HUES6 (cell line): ENCODE data around the gene SLC49A3.
"Not testable (repeated sequence)": the region's sequence is repeated elsewhere in the genome, so short reads cannot be mapped to it uniquely, and the experiment has no call there.

Experiments used
- H3K27ac ChIP-seq: 2 replicates; pipeline ENCODE4 v1.7.0; 2013; ENCODE audit warnings: low read depth, mild to moderate bottlenecking, low read length, inconsistent platforms
- H3K27me3 ChIP-seq: 2 replicates; pipeline ENCODE4 v1.6.1; 2013; ENCODE audit warnings: low read length; ENCODE audit not compliant: control insufficient read depth, insufficient read depth
- H3K36me3 ChIP-seq: 2 replicates; pipeline ENCODE4 v1.6.1; 2013; ENCODE audit warnings: low read length; ENCODE audit not compliant: control insufficient read depth, insufficient read depth
- H3K4me1 ChIP-seq: 2 replicates; pipeline ENCODE4 v1.6.1; 2013; ENCODE audit warnings: low read length; ENCODE audit not compliant: control insufficient read depth, insufficient read depth
- H3K4me3 ChIP-seq: 2 replicates; pipeline ENCODE4 v1.5.1; 2013; ENCODE audit warnings: low read depth, low read length
- H3K9ac ChIP-seq: one replicate; pipeline ENCODE4 v1.6.1; 2013; ENCODE audit warnings: mild to moderate bottlenecking, low read length
- H3K9me3 ChIP-seq: 2 replicates; pipeline ENCODE4 v1.6.1; 2013; ENCODE audit warnings: low read depth, low read length; ENCODE audit not compliant: control insufficient read depth, insufficient read depth

Gene SLC49A3

DNA sequence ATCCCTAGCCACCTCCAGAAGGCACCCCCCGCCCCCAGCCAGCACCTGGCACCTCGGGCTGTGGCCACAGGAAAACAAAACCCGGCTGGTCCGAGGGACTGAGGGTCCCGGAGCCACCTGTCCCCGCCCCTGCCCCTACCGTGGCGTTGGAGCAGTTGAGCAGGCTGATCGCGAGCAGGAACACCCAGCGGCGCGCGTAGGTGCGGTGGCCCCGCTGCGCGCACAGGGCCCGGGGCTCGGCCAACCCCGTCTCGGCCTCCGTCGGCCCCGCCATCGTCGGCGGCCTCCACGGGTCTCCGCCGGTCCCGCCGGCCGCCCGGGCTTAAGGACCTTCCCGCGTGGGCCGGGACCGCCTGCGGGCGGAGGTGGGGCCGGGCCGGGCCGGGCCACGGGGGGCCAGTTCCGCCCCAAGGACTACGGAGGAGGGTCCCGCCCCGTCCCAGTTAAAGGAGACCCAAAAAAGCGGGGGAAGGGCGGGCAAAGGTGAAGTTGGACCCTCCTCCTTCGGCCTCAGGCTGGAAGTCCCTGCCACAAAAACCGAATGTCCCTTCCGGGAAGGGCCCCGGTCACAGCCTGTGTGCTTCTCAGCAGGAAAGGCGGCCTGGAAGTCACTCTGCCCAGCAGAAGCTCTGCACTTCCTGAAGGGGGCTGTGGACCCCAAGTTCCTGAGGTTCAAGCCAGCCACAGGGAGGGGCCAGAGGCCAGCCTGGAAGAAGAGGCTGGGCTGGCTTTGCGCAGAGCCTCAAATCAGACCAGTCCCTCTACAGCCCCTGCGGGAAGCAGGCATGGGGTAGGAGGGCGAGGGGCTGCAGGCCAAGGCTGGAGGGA is at the start of gene SLC49A3:
TSS of gene SLC49A3 (minus strand) at position 298 of the 828 bp plus-strand sequence. CDS start at position 274, 24 bp downstream.
- H3K9ac ChIP-seq, result peak within 1 kb of the TSS; percentile 64
- peak within 1 kb of the TSS; percentile 63 for H3K4me3 ChIP-seq
- no peaks in the 10 kb centered on the region for H3K9me3 ChIP-seq
- peaks cover 39% of the 10 kb centered on the region for H3K4me1 ChIP-seq
- H3K27me3 ChIP-seq, result no peaks in the 10 kb centered on the region
- no peaks in the 10 kb centered on the region for H3K36me3 ChIP-seq
- H3K27ac ChIP-seq, result peak within 1 kb of the TSS; percentile 48; the same call in 1 of the 2 replicates

DNA sequence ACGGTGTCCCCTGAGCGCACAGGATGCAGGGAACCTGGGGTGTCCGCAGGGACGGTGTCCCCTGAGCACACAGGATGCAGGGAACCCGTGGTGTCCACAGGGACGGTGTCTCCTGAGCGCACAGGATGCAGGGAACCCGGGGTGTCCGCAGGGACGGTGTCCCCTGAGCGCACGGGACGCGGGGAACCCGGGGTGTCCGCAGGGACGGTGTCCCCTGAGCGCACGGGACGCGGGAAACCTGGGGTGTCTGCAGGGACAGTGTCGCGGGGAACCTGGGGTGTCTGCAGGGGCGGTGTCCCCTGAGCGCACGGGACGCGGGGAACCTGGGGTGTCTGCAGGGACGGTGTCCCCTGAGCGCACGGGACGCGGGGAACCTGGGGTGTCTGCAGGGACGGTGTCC is 47.6 kb upstream of the SLC49A3 start:
- not testable (repeated sequence) for H3K4me1 ChIP-seq, H3K9ac ChIP-seq, H3K27me3 ChIP-seq, H3K9me3 ChIP-seq, H3K27ac ChIP-seq, H3K4me3 ChIP-seq
- H3K36me3 ChIP-seq, result peaks cover 79% of the 10 kb centered on the region

DNA sequence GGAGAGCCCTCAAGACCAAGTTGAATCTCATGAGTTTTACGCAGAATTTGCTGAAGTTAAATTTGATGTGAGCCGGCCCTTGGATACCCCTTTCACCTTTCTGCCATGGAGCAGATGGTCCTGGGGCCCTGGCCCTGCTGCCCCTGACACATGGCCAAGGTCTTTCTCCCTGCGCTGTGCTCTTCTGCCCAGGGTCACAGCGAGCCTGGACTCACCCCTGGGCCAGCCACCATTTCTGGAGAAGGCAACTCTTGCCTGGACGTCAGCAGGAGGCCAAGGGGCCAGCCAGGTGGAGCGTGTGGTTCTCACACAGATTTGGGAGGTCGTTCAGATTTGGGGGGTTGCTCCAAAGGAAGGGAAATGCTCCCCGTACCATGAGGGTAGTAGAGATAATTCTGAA is 46.6 kb upstream of the SLC49A3 start:
- Histone ChIP-seq H3K9ac (no peak overlapping the region), H3K27ac (no peak overlapping the region), H3K36me3 (peaks cover 81% of the 10 kb centered on the region), H3K27me3 (no peaks in the 10 kb centered on the region), H3K4me1 (no peaks in the 10 kb centered on the region), H3K4me3 (no peak overlapping the region), H3K9me3 (no peaks in the 10 kb centered on the region)

DNA sequence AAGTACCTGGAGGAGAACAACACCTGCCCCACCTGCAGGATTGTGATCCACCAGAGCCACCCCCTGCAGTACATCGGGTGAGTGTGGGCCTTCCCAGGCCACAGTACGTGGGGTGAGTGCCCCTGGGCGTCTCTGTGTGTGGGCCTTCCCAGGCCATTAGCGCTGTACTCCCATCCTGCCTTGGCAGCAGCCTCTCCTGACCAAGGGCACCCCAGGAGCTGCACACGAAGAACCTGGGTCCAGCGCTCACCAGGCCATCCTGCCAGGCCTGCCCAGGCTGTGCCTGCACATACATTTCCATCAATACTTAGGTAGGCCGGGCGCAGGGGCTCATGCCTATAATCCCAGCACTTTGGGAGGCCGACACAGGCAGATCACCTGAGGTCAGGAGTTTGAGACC is 46.0 kb upstream of the SLC49A3 start:
- Histone ChIP-seq H3K9me3 (no peaks in the 10 kb centered on the region), H3K36me3 (peaks cover 77% of the 10 kb centered on the region), H3K4me1 (no peaks in the 10 kb centered on the region)

DNA sequence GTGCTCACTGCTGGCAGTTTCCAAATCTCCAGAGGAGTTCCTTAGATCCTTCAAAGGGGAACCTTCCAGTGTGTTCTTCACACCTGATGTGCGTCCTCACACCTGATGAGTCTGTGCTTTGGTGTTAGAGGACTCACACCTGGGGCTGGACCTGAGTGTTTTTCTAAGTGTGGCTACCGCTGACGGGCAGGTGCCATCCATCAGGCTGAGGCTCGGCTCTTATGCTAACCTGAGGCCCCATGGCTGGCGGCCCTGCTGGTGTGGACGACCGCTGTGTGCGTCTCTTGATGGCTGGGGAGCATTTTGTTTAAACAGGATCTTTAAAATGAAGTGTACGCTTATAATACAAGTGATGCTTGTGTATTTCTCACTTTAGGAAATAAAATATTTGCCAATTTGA is 45.1 kb upstream of the SLC49A3 start:
- Histone ChIP-seq H3K4me1 (no peaks in the 10 kb centered on the region), H3K36me3 (peaks cover 69% of the 10 kb centered on the region), H3K27ac (no peak overlapping the region)

More for the DNA sequence above, 46.0 kb upstream of the SLC49A3 start:
- Histone ChIP-seq H3K9ac (no peak overlapping the region), H3K27me3 (no peaks in the 10 kb centered on the region), H3K27ac (no peak overlapping the region), H3K4me3 (no peak overlapping the region)

DNA sequence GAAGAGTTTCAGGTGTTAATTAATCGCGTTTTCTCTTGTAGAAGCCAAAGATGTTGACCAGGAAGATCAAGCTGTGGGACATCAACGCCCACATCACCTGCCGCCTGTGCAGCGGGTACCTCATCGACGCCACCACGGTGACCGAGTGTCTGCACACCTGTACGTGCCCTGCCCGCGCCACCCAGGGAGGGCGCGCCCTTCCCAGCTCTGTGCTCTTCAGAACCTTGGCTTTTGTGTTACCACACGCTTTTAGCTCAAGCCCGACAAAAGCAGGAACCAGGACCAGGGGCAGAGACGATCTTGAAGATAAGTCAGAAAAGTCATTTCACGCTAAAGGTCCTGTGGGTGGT is 44.7 kb upstream of the SLC49A3 start:
- no peaks in the 10 kb centered on the region for H3K9me3 ChIP-seq
- H3K36me3 ChIP-seq, result peaks cover 65% of the 10 kb centered on the region
- H3K9ac ChIP-seq, result no peak overlapping the region
- H3K27me3 ChIP-seq, result no peaks in the 10 kb centered on the region
- no peaks in the 10 kb centered on the region for H3K4me1 ChIP-seq
- H3K27ac ChIP-seq, result no peak overlapping the region
- H3K4me3 ChIP-seq, result no peak overlapping the region

More for the DNA sequence above, 45.1 kb upstream of the SLC49A3 start:
- Histone ChIP-seq H3K9ac (no peak overlapping the region), H3K4me3 (no peak overlapping the region), H3K27me3 (no peaks in the 10 kb centered on the region), H3K9me3 (no peaks in the 10 kb centered on the region)

DNA sequence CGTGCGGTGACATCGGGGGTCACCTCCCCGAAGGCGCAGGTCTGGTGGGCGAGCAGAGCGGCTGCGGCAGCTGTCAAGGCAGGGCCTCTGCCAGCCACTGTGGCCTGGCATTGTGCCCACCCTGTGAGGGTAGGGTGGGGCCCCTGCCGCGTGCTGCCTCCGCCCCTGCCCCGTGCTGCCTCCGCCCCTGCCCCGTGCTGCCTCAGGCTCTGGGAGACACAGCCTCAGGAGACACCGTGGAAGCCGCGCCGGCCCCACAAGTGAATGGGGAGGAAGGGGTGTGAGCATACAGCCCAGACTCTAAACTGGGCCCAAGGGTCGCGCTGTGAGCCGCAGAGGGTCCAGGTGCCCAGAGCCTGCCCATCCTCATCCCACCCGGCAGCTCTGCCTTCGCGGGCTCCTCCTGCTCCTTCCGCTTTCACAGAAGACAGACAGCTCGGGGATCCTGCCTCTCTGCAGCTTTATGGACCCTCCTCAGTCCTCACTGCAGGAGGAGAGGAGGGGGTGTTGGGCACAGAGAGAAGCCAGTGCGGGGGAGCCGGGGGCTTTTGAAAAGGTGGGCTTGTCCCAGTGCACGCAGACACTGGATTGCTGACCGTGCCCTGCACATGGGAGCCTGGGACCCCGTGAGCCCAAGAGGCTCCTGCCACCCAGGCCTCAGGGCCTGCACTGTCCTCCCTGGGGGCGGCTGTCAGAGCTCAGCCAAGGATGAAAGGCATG is 44.1 kb upstream of the SLC49A3 start:
- Histone ChIP-seq H3K27ac (no peak overlapping the region), H3K4me1 (no peaks in the 10 kb centered on the region), H3K36me3 (peaks cover 62% of the 10 kb centered on the region), H3K9ac (no peak overlapping the region), H3K9me3 (no peaks in the 10 kb centered on the region), H3K4me3 (no peak overlapping the region), H3K27me3 (no peaks in the 10 kb centered on the region)

DNA sequence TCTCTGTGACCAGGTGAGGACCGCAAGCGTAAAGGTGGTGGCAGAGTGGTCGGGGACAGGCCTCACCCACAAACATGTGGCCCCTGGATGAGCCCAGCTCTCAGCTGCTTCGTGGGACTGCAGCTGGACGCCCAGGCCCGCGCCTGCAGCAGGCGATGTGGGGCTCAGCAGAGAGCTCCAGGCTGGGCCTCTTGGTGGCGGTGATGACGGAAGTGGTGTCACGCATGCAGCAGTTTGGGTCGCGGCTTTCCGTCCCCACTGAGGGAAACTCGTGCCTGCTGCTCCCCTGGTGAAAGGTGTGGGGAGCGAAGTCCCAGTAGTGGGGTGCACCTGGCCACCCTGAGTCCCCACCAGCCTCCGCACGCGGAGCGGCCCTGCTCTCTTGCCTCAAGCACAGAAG is 43.5 kb upstream of the SLC49A3 start:
- Histone ChIP-seq H3K9me3 (no peaks in the 10 kb centered on the region), H3K4me1 (no peaks in the 10 kb centered on the region), H3K27me3 (no peaks in the 10 kb centered on the region), H3K27ac (no peak overlapping the region), H3K9ac (no peak overlapping the region), H3K36me3 (peaks cover 56% of the 10 kb centered on the region), H3K4me3 (no peak overlapping the region)

DNA sequence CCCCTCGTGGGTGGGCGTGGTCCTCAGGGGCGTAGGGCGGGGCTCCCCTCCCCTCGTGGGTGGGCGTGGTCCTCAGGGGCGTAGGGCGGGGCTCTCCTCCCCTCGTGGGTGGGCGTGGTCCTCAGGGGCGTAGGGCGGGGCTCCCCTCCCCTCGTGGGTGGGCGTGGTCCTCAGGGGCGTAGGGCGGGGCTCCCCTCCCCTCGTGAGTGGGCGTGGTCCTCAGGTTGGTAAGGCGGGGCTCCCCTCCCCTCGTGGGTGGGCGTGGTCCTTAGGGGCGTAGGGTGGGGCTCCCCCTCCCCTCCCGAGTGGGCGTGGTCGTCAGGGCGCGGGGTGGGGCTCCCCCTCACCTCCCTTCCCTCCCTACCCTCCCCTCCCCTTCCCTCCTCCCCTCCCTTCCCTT is 43.0 kb upstream of the SLC49A3 start:
- H3K4me1 ChIP-seq, H3K9me3 ChIP-seq, H3K4me3 ChIP-seq, H3K9ac ChIP-seq, H3K27me3 ChIP-seq, H3K27ac ChIP-seq: not testable (repeated sequence)
- peaks cover 51% of the 10 kb centered on the region for H3K36me3 ChIP-seq

DNA sequence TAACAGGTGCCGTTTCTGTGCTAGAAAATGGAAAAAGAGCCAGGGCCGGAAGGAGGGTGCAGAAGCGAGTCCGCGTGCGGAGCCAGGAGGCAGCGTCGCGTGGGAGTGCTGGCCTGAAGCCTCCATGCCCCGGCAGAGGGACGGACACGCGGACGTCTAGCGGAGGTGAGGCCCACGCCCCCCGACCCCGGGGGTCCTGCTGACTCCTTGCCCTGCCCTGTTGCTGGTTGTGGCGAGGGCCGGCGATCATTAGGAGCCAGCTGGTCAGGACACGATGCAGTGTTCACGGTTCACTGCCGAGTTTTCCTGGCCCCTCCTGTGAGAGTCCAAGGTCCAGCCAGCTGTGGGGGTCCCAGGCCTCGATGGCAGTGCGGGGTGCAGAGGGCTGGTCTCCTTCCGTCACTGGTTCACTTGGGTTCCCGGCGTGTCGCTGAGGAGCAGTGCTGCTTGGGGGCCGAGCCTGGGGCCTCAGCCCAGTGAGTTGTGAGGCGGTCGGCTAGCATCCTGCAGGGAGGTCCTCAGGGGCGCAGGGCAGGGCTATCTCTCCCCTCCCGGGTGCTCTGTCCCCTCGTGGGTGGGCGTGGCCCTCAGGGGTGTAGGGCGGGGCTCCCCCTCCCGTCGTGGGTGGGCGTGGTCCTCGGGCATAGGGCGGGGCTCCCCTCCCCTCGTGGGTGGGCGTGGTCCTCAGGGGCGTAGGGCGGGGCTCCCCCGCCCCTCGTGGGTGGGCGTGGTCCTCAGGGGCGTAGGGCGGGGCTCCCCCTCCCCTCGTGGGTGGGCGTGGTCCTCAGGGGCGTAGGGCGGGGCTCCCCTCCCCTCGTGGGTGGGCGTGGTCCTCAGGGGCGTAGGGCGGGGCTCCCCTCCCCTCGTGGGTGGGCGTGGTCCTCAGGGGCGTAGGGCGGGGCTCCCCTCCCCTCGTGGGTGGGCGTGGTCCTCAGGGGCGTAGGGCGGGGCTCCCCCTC is 42.3 kb upstream of the SLC49A3 start:
- H3K4me3 ChIP-seq, H3K27me3 ChIP-seq: not testable (repeated sequence)
- H3K36me3 ChIP-seq, result peaks cover 47% of the 10 kb centered on the region

More for the DNA sequence above, 42.3 kb upstream of the SLC49A3 start:
- not testable (repeated sequence) for H3K27ac ChIP-seq, H3K9ac ChIP-seq, H3K9me3 ChIP-seq, H3K4me1 ChIP-seq
